ENCODE measurements around the gene STXBP5. TPM values are rescaled to one million over a fixed set of nuclear protein-coding genes. Genes with fewer than 3 reads are reported as not detected.

Gene STXBP5
- total and polyA plus RNA-seq, 9 of the 15 experiments (the other 6 are each of a cell fraction or from before 2014, with no cell fraction given) = 23.3 to 172 (median 71.5) TPM

GRCh38 chr6:147209762-147210449 lies 5.7 kb downstream of the STXBP5 start (continued):
- TF ChIP-seq CREB3 (tag; conservative IDR thresholded peaks at IDR 0.05; ENCODE audit: low read depth) = no peak
- peak; percentile 83 for TF ChIP-seq ZNF780A (CRISPR knock-in tag; IDR thresholded peaks at IDR 0.05)
- TF ChIP-seq POLR2AphosphoS2 (IDR thresholded peaks at IDR 0.05; ENCODE audit: low read length) = no peak; the same call in 1 of the 2 replicates

- POLR2A ChIA-PET = interaction anchor here (0.7 to 1.7 kb wide), 11 partner anchors 9 to 352 kb away, joined by 3 to 7 read pairs (median 3); no protein-coding TSS in a partner anchor
- Histone ChIP-seq H3K36me3 (ENCODE audit: control insufficient read depth, insufficient read depth, low read length) (peaks cover 86% of the 10 kb centered on the region), H3K79me2 (ENCODE audit: control insufficient read depth, insufficient read depth, low read length) (peaks cover 100% of the 10 kb centered on the region), H3K4me1 (replicated peaks in 1 of 2; ENCODE audit: control insufficient read depth in 2 of 2, insufficient read depth in 2 of 2, low read length in 2 of 2) (peaks cover 0 to 35% of the 10 kb centered on the region in 2 experiments), H3K9ac (ENCODE audit: insufficient read depth in 1 of 2, low read depth in 2 of 2, low read length in 2 of 2) (no peak overlapping the region), H3K9me3 (replicated peaks; ENCODE audit: control insufficient read depth, insufficient read depth, low read depth, low read length) (no peaks in the 10 kb centered on the region), H3K27me3 (ENCODE audit: control insufficient read depth in 2 of 2, insufficient read depth in 2 of 2, low read length in 2 of 2) (no peaks in the 10 kb centered on the region), H4K20me1 (replicated peaks; ENCODE audit: control insufficient read depth, insufficient read depth, low read length) (no peaks in the 10 kb centered on the region), H3K4me2 (ENCODE audit: insufficient read depth, low read length) (peak overlapping the region; percentile 41), H3K4me3 (no peak overlapping the region), H3K9me1 (ENCODE audit: control insufficient read depth, insufficient read depth, low read length) (no peaks in the 10 kb centered on the region), H2AFZ (ENCODE audit: low read depth, low read length) (no peak overlapping the region), H3K27ac (ENCODE audit: extremely low read depth, low read depth, low read length) (peak overlapping the region; percentile 36; the same call in 1 of the 3 replicates)
- intact Hi-C loops (cut with micrococcal nuclease) (no loop called here), in situ Hi-C loops (cut with MboI) (loop anchor here (25.0 kb wide), 1 partner anchor 324 kb away; no protein-coding TSS in a partner anchor)
- ATAC-seq = no peak
- 63% methylated on average over 2 of the region's 2 CpGs for WGBS (ENCODE audit: insufficient coverage, low coverage, missing lambda C conversion rate)
- BruUV-seq (replicated peaks) = no TSS peak
- DNase-seq (ENCODE audit: extremely low read depth in 1 of 4, low spot score in 3 of 4) = no peak
- CTCF ChIA-PET (ENCODE audit: low intra/inter-chr PET ratio) = no interaction called here
- no peak for FAIRE-seq
- TF ChIP-seq RBM22 (IDR thresholded peaks at IDR 0.05; ENCODE audit: low read depth, low read length, poor library complexity, severe bottlenecking) = peak; percentile 58
- no peak for TF ChIP-seq KLF13 (tag; IDR thresholded peaks at IDR 0.05; ENCODE audit: borderline replicate concordance, low read depth)
- TF ChIP-seq AFF1 (IDR thresholded peaks at IDR 0.05; ENCODE audit: low read depth in 1 of 2, partially characterized antibody in 2 of 2) = no peak
- 0 out of 2 replicates have a peak, but pooled peaks have one; percentile 19 for TF ChIP-seq STAT5A (IDR thresholded peaks at IDR 0.05; ENCODE audit: borderline replicate concordance, low read length)
- 0 out of 2 replicates have a peak, but pooled peaks have one; percentile 8 for TF ChIP-seq BRD4 (IDR thresholded peaks at IDR 0.05)
- no peak for TF ChIP-seq PURB (CRISPR knock-in tag; IDR thresholded peaks at IDR 0.05; ENCODE audit: low read depth)
- TF ChIP-seq SMAD4 (CRISPR knock-in tag; conservative IDR thresholded peaks at IDR 0.05) = no peak
- no peak for TF ChIP-seq EGR1 (conservative IDR thresholded peaks at IDR 0.05)
- TF ChIP-seq RBFOX2 (IDR thresholded peaks at IDR 0.05; ENCODE audit: low read depth, low read length) = peak; percentile 56
- no peak for TF ChIP-seq PRMT5 (CRISPR knock-in tag; IDR thresholded peaks at IDR 0.05)
- TF ChIP-seq SMARCC2 (IDR thresholded peaks at IDR 0.05; ENCODE audit: low read depth) = no peak
- TF ChIP-seq POLR2A (conservative IDR thresholded peaks at IDR 0.05) = peak; percentile 43; the same call in 1 of the 2 replicates
- no peak for TF ChIP-seq ELF4 (CRISPR knock-in tag; IDR thresholded peaks at IDR 0.05)
- TF ChIP-seq PML (IDR thresholded peaks at IDR 0.05; ENCODE audit: low read length) = no peak
Measured at GRCh38 chr6:147211349-147211748, 7.1 kb downstream of the STXBP5 start.

Measured in K562 (cell line).